DMS153 treated with DMSO at 0.1 percent for 48 hours (cell line): ENCODE data around the gene LRRC3C.

ENCODE experiments used
- DNase-seq: peaks from one replicate; lab custom pipeline; 2025; ENCODE audit not compliant: unreplicated experiment; lab: John Stamatoyannopoulos, UW

LRRC3C gene

GRCh38 chr17:39923836-39924690 lies 3.5 kb upstream of the LRRC3C start:
- DNase-seq: no peak

DNA sequence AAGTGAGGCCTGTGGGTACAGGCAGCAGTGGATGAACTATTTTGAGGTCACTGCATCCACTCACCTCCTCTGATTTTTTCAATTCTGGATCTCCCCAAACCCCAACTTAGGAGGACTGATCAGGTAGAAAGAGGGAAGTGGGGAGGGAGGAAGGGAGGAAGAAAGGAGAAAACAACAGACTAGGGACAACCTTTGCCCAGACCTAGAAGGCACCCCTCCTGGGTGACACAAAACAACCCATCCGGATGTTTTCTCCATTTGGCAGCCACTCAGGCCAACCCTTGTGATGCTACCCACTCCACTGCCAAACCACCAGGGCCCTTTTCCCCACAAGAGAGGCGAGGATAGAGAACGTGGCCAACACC lies 2.9 kb upstream of the LRRC3C start:
- no peak for DNase-seq

DNA sequence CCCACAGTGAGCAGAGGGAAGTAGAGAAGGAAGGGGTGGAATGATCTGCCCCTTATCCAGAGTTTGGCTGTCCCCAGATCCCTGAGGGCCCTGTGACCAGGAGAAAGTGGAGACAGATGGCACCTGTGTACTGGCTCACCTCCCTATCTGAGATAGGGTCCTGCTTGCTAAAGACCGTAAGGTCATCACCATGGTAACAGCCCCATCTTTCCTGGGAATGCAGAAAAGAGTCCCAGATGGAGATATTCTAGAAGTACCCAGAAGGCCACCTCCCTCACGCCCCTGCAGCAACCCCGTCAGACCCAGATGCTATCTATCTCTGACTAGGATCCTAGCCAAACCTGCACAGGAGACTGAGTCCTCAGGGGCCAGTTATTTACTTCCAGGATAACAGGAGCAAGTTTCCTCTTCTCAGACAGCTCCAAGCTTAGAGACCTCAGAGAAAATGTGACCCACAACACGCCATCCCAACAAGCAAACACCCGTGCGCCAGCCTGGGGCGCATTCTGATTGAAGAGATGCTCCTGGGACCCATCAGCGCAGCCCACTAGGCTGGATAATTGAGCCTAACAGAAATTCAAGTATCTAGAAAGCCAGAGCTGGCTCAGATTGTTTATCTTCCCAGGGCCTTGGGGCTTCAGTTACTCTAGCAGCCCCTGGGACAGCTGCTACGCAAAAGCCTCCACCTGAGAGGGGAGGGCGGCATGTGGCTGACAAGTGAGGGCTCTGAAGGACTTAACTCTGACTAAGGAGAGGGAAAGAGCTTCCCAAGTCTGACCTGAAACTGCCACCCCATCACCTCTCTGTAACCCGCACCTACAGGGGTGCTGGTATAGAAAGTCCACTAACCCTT lies 2.0 kb upstream of the LRRC3C start:
- no peak for DNase-seq

GRCh38 chr17:39926135-39926587 lies 1.4 kb upstream of the LRRC3C start:
- no peak for DNase-seq

DNA sequence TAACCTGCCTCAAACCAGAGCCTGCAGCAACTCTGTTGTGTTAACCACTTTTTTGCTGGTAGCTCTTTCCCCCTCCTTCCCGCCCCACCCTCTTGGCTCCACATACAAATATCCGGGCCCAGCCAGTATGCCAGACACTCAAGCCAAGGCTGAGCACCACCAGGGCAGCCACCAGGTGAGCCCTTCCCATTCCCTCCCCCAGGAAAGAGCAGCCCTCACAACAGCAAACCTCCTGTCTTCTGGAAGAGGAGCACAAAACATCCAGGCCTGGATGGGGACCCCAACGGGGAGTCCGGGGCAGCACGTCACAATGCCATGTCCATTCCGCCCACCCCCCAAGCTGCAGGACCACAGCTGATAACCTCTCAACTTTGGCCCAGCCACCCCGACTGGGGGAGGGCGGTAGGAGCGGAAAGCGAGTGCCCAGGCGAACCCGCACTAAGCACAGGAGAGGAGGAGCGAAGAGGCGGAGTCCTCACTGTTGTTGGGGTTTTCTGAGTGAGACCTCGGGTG lies 888 bp upstream of the LRRC3C start:
- no peak for DNase-seq

- DNase-seq: no peak
Measured at GRCh38 chr17:39927929-39928857, 661 bp downstream of the LRRC3C start.

- DNase-seq: no peak
Measured at GRCh38 chr17:39928858-39929645, 1.5 kb downstream of the LRRC3C start.

- DNase-seq: no peak
Measured at GRCh38 chr17:39929646-39930407, 2.3 kb downstream of the LRRC3C start.

DNA sequence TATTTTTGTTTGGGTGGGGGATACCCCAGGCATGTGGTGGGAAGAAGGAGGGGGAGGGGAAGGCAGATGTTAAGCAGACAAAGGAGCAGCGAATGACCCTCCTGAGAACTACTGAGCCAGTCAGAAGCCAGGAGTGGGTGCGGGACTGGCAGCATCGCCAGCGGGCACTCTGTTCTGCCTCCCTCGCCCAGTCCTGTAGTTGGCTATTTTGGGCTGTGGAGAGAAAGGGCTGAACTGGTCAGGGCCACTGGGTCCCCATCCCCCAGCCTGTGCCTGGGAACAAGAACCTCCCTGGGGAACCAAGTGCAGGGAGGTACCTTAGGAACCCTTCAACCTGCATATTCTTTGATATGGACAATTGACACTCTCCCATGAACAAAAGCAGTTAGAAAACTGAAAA lies 6.4 kb downstream of the LRRC3C start:
- no peak for DNase-seq

DNA sequence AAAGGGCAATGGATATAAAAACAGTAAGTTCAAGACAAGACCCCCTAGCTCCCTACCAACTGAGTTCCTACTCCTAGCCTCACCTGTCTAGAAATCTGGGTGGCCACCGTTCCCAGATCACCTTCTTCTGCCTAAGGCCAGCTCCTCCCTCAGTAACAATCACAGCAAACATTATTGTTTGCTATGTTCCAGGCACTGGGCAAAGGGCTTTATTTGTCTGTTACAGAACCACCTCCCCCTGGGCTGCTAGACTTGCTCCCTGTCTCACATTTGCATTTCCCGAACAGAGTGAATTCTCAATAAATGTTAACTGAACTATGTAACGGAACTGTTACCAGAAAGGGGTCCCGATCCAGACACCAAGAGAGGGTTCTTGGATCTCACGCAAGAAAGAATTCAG lies 6.8 kb downstream of the LRRC3C start:
- DNase-seq: no peak

DNA sequence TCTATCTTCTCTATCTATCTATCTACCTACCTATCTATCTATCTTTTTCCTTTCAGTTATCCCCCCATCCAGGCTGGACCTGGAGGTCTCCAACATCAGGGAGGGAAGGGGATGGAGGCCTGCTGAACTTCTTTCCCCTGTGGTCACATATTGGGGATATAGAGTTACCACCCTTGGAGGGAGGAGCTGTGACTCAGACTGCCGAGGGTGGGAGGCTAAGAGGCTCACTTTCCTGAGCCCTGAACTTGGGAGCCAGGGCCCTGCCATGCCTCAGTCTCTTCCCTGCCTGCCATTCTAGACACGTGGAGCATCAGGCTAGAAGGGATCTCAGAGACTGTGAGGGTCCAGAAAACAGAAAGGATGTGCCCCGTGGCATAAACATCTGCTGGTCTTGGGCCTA lies 8.4 kb downstream of the LRRC3C start:
- DNase-seq: no peak

- no peak for DNase-seq
Measured at GRCh38 chr17:39937447-39937846, 9.9 kb downstream of the LRRC3C start.

DNA sequence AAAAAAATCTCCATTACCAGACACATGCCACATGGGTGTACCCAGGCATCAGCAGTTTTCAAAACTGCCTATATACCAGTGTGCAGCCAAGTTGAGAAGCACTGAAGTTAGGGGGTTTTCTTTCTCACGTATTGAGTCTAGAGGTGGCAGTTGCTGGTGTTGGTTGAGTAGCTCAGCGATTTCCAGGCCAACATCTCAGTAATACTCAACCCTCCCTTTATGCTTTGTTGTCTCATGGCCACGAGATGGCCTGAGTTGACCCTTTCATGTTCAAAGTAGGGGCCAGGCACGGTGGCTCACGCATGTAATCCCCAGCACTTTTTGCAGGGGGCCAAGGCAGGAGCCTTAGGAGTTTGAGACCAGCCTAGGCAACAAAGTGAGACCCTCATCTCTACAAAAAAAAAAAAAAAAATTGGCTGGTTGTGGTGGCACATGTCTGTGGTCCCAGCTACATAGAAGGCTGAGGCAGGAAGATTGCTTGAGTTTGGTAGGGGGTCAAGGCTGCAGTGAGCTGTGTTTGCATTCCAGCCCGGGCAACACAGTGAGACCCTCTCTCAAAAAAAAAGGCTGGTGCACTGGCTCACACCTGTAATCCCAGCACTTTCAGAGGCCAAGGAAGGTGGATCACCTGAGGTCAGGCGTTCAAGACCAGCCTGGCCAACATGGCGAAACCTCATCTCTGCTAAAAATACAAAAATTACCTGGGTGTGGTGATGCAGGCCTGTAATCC lies 10.8 kb downstream of the LRRC3C start:
- DNase-seq: no peak

DNA sequence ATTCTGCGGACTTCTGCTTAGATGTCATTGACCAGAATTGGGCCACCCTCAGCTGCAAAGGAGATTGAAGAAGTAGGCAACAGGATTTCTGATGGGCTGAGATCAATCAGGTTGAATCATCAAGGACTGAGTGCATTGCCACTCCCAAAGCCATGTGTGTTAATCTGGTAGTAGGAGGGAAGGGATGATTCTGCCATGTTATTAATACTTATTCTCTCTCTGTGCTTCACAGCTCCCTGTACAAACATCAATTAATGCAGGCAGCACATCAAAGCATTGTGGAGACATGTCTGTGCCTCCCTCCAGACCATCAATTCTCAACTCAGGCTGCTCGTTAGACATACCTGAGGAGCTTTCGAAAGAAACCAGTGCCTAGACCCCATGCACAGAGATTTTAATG lies 11.6 kb downstream of the LRRC3C start:
- no peak for DNase-seq

DNA sequence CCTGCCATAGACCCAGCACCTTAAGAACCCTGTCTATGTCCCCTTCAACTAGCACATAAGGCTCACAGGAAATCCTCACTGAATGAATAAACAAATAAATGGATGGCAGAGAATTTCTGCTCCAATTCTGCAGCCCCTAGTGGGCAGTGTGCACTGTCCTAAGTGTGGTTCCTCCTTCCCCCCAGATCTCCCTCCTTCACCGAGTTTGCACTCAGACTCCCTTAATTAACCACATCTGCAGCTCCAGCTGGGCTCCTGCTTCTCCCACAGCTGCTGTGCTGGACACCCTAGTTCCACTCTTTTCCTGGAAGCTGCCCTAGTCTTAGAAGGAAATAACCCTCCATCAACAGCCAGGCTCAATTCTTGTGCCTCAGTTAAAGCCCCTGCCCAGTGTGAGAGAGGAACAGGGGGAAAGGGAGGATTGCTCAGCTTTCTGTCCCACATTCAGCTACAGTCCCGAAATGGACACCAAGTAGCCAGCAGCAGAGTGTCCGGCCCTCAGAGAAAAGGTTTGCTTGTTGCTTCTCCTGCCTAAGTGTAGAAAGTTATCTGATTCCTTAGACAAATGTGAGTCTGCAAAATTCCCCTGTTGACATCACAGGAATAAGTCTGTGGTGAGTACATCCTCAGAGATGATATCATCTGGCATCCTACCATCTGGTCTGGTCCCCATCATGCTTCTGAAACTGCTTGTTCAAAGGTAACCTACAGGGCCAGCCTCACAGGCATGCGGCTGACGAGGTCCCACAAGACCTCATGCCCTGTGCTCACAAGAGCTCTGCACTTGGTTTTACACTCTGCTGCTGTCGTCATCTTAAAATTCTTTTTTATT lies 12.3 kb downstream of the LRRC3C start:
- no peak for DNase-seq

GRCh38 chr17:39943702-39944392 lies 16.3 kb downstream of the LRRC3C start:
- DNase-seq: no peak

GRCh38 chr17:39944393-39944711 lies 16.8 kb downstream of the LRRC3C start:
- no peak for DNase-seq
